GM13976 (cell line): Measurements from ENCODE around the gene CEP89.

Experiments used
- DNase-seq: peaks from one replicate; pipeline ENCODE4 v3.0.0; 2012; ENCODE audit warnings: low spot score
- CTCF ChIP-seq: IDR thresholded peaks from 2 replicates; pipeline ENCODE4 v1.5.1; 2012; ENCODE audit warnings: borderline replicate concordance, mild to moderate bottlenecking; ENCODE audit not compliant: insufficient read depth; ENCODE audit errors: extremely low read depth, missing control alignments, control extremely low read depth
- in situ Hi-C: fragments of 300-500 bp; cut with MboI; formaldehyde crosslinking; loops from one replicate; pipeline ENCODE4 v1.12.0; 2022; ENCODE audit warnings: low sequenced_read_pairs, mixed read lengths, inconsistent platforms; ENCODE audit not compliant: unreplicated experiment

Gene CEP89

GRCh38 chr19:32866061-32866460 is 105.7 kb downstream of the CEP89 start:
- TF ChIP-seq CTCF = no peak

GRCh38 chr19:32865326-32865725 is 106.4 kb downstream of the CEP89 start:
- in situ Hi-C loops = no loop called here
- DNase-seq = no peak
- no peak for TF ChIP-seq CTCF

More at GRCh38 chr19:32866061-32866460, 105.7 kb downstream of the CEP89 start:
- in situ Hi-C loops = no loop called here
- no peak for DNase-seq

GRCh38 chr19:32864318-32865007 is 107.3 kb downstream of the CEP89 start:
- no peak for DNase-seq
- in situ Hi-C loops = no loop called here
- TF ChIP-seq CTCF = no peak

- no peak for TF ChIP-seq CTCF
- no peak for DNase-seq
- in situ Hi-C loops = no loop called here
Observed at GRCh38 chr19:32863841-32864240, 107.9 kb downstream of the CEP89 start.

- in situ Hi-C loops = no loop called here
- DNase-seq = no peak
- no peak for TF ChIP-seq CTCF
Observed at GRCh38 chr19:32863301-32863700, 108.5 kb downstream of the CEP89 start.

GRCh38 chr19:32862741-32863140 is 109.0 kb downstream of the CEP89 start:
- in situ Hi-C loops = no loop called here
- no peak for TF ChIP-seq CTCF
- DNase-seq = no peak

- TF ChIP-seq CTCF = no peak
- DNase-seq = no peak
- in situ Hi-C loops = no loop called here
Observed at GRCh38 chr19:32862173-32862572, 109.6 kb downstream of the CEP89 start.
